PC-9 (cell line): Measurements from ENCODE around the gene ZNF653. TPM values are rescaled to one million over a fixed set of nuclear protein-coding genes. Genes with fewer than 3 reads are reported as not detected.
A peak's percentile ranks its signal among the peaks of the same experiment; 100 is the strongest.

ENCODE experiments used
- BruUV-seq: library from RNA; stranded (reverse); fragments of 400-500 nt; replicated peaks from 2 replicates; lab custom pipeline; 2021; lab: Mats Ljungman, UMichigan
- CTCF ChIA-PET: fragments of 300-600 bp; sonication (Branson Sonifier 250); formaldehyde crosslinking; loops from one replicate; lab custom pipeline; 2022; ENCODE audit warnings: antibody characterized with exemption; lab: Charles Lee
- POLR2A ChIA-PET: fragments of 300-600 bp; sonication (Branson Sonifier 250); formaldehyde crosslinking; loops from one replicate; lab custom pipeline; 2022; ENCODE audit warnings: antibody characterized with exemption; ENCODE audit not compliant: unreplicated experiment; lab: Charles Lee
- DNase-seq, 2 experiments: peaks; one replicate each; pipeline versions ENCODE4 v3.0.0 to v3.0.0-alpha.2; 2015 to 2022; ENCODE audit warnings: mixed read lengths in 1 of 2
- H2AFZ ChIP-seq: fragments of 200-600 bp; sonication (generic); 2 replicates; pipeline ENCODE4 v1.8.1; 2017; ENCODE audit warnings: antibody characterized with exemption
- H3F3A ChIP-seq: fragments of 200-600 bp; sonication (generic); 2 replicates; pipeline ENCODE4 v1.8.1; 2017; ENCODE audit warnings: antibody characterized with exemption, mild to moderate bottlenecking, low read depth; ENCODE audit not compliant: insufficient read depth
- H3K27ac ChIP-seq: fragments of 200-600 bp; sonication (generic); 2 replicates; pipeline ENCODE4 v1.6.1; 2016; ENCODE audit warnings: mixed run types
- H3K27me3 ChIP-seq: fragments of 200-600 bp; sonication (generic); 2 replicates; pipeline ENCODE4 v1.6.1; 2016; ENCODE audit warnings: low read depth, mixed run types; ENCODE audit not compliant: insufficient read depth
- H3K36me3 ChIP-seq: fragments of 200-600 bp; sonication (generic); 2 replicates; pipeline ENCODE4 v1.6.1; 2016; ENCODE audit warnings: low read depth, mixed run types
- H3K4me1 ChIP-seq: fragments of 200-600 bp; sonication (generic); replicated peaks from 2 replicates; pipeline ENCODE4 v1.6.1; 2016; ENCODE audit warnings: mixed run types; ENCODE audit not compliant: insufficient read depth
- H3K4me2 ChIP-seq: fragments of 200-600 bp; sonication (generic); 2 replicates; pipeline ENCODE4 v1.6.1; 2017; ENCODE audit warnings: mixed run types
- H3K4me3 ChIP-seq: fragments of 200-600 bp; sonication (generic); 2 replicates; pipeline ENCODE4 v1.6.1; 2016; ENCODE audit warnings: mixed run types
- H3K79me2 ChIP-seq: fragments of 200-600 bp; sonication (generic); 2 replicates; pipeline ENCODE4 v1.6.1; 2017; ENCODE audit warnings: low read depth, mixed run types
- H3K9me2 ChIP-seq: fragments of 200-600 bp; sonication (generic); 2 replicates; pipeline ENCODE4 v1.8.1; 2017; ENCODE audit warnings: mild to moderate bottlenecking; ENCODE audit not compliant: insufficient read depth
- H3K9me3 ChIP-seq: fragments of 200-600 bp; sonication (generic); 2 replicates; pipeline ENCODE4 v1.8.1; 2016; ENCODE audit warnings: low read depth; ENCODE audit not compliant: insufficient read depth
- H4K20me1 ChIP-seq: fragments of 200-600 bp; sonication (generic); 2 replicates; pipeline ENCODE4 v1.8.1; 2017; ENCODE audit not compliant: insufficient read depth
- CTCF ChIP-seq: fragments of 200-600 bp; sonication (generic); conservative IDR thresholded peaks from 2 replicates; pipeline ENCODE4 v1.6.1; 2017; ENCODE audit warnings: mixed run types, antibody characterized with exemption, mild to moderate bottlenecking, moderate library complexity
- EZH2 ChIP-seq: fragments of 200-600 bp; sonication (generic); IDR thresholded peaks from 2 replicates; pipeline ENCODE4 v1.8.0; 2017; ENCODE audit warnings: antibody characterized with exemption, low read depth
- intact Hi-C: fragments of 100-400 bp; cut with micrococcal nuclease; formaldehyde crosslinking; loops from one replicate; pipeline ENCODE4 v1.10.0; 2022; ENCODE audit not compliant: unreplicated experiment
- total RNA-seq: library from RNA; stranded (reverse); gene quantifications from 2 replicates; pipeline ENCODE4 v1.2.3, GENCODE V29; 2021

The ZNF653 gene
- total RNA-seq, 1 experiment from 2014 or later, result 13.4 TPM

- Histone ChIP-seq H3K4me1 (peaks cover 14% of the 10 kb centered on the region), H3K36me3 (peaks cover 30% of the 10 kb centered on the region), H2AFZ (no peak overlapping the region), H3K9me3 (no peaks in the 10 kb centered on the region), H4K20me1 (no peaks in the 10 kb centered on the region), H3K4me2 (no peak overlapping the region), H3K9me2 (no peaks in the 10 kb centered on the region), H3K4me3 (no peak overlapping the region), H3K27me3 (no peaks in the 10 kb centered on the region), H3K79me2 (peaks cover 24% of the 10 kb centered on the region), H3K27ac (no peak overlapping the region), H3F3A (peaks cover 29% of the 10 kb centered on the region; the same call in 1 of the 2 replicates)
- no peak for DNase-seq
- CTCF ChIA-PET, result no interaction called here
- intact Hi-C loops, result loop anchor here (5.0 kb wide), 1 partner anchor 501 kb away; no protein-coding TSS in a partner anchor
- TF ChIP-seq EZH2 (no peak), CTCF (no peak)
- no TSS peak for BruUV-seq
- POLR2A ChIA-PET, result no interaction called here
These were observed 67.7 kb downstream of the ZNF653 start for GRCh38 chr19:11437955-11438354.

GRCh38 chr19:11435833-11436313 is 69.8 kb downstream of the ZNF653 start:
- Histone ChIP-seq H2AFZ (peak overlapping the region; percentile 91), H3K4me2 (peak overlapping the region; percentile 85), H3K27ac (peak overlapping the region; percentile 67), H3K36me3 (peaks cover 11% of the 10 kb centered on the region; the same call in 1 of the 2 replicates), H4K20me1 (no peaks in the 10 kb centered on the region), H3K4me3 (peak overlapping the region; percentile 76), H3F3A (peaks cover 14% of the 10 kb centered on the region; the same call in 1 of the 2 replicates), H3K4me1 (peaks cover 14% of the 10 kb centered on the region), H3K9me2 (no peaks in the 10 kb centered on the region), H3K9me3 (no peaks in the 10 kb centered on the region), H3K79me2 (peaks cover 24% of the 10 kb centered on the region), H3K27me3 (no peaks in the 10 kb centered on the region)
- ChIA-PET CTCF (interaction anchor here (0.6 to 1.4 kb wide), 3 partner anchors 8 to 142 kb away, joined by 3 to 7 read pairs (median 3); partner anchors contain the start of gene EPOR), POLR2A (interaction anchor here (0.6 to 1.4 kb wide), 5 partner anchors 14 to 1355 kb away, joined by 3 to 9 read pairs (median 6); partner anchors contain the start of genes JUNB and SWSAP1)
- intact Hi-C loops, result loop anchor here (1.0 to 5.0 kb wide), 3 partner anchors 14 to 499 kb away; partner anchors contain the start of gene SWSAP1
- no peak for TF ChIP-seq CTCF
- TF ChIP-seq EZH2, result no peak
- peak in 1 of 2 experiments; percentile 16 for DNase-seq
- TSS peak; percentile 51 for BruUV-seq

- H3K27ac ChIP-seq, result peak within 1 kb of the TSS; percentile 67
- peaks cover 24% of the 10 kb centered on the region for H3K79me2 ChIP-seq
- peak within 1 kb of the TSS; percentile 85 for H3K4me2 ChIP-seq
- CTCF ChIA-PET, result interaction anchor here (0.6 to 1.4 kb wide), 3 partner anchors 9 to 141 kb away, joined by 3 to 7 read pairs (median 3); partner anchors contain the start of gene EPOR
- TF ChIP-seq CTCF (peak; percentile 96), EZH2 (no peak)
- H3K27me3 ChIP-seq, result no peaks in the 10 kb centered on the region
- peak; percentile 99 for DNase-seq
- peaks cover 9% of the 10 kb centered on the region; the same call in 1 of the 2 replicates for H3F3A ChIP-seq
- H3K36me3 ChIP-seq, result peaks cover 11% of the 10 kb centered on the region; the same call in 1 of the 2 replicates
- H2AFZ ChIP-seq, result peak within 1 kb of the TSS; percentile 91
- H3K9me3 ChIP-seq, result no peaks in the 10 kb centered on the region
- BruUV-seq, result no TSS peak
- H3K4me3 ChIP-seq, result peak within 1 kb of the TSS; percentile 76
- H3K9me2 ChIP-seq, result no peaks in the 10 kb centered on the region
- peaks cover 14% of the 10 kb centered on the region for H3K4me1 ChIP-seq
- intact Hi-C loops, result loop anchor here (1.0 to 5.0 kb wide), 3 partner anchors 13 to 498 kb away; partner anchors contain the start of gene SWSAP1
- no peaks in the 10 kb centered on the region for H4K20me1 ChIP-seq
- POLR2A ChIA-PET, result interaction anchor here (0.6 to 1.4 kb wide), 7 partner anchors 13 to 1356 kb away, joined by 3 to 9 read pairs (median 5); partner anchors contain the start of genes JUNB, SWSAP1 and TMED1
These were observed 70.4 kb downstream of the ZNF653 start, which contains the start of the genes ODAD3 and PRKCSH for GRCh38 chr19:11435057-11435832. Gene ODAD3 (minus strand): TSS chr19:11435121. CDS start chr19:11435016, 105 bp downstream. Gene PRKCSH (plus strand): TSS chr19:11435635. CDS start chr19:11436118, 483 bp downstream.
